Measurements from ENCODE around the gene CBX2.
A peak's percentile ranks its signal among the peaks of the same experiment; 100 is the strongest.

CBX2 gene

DNA sequence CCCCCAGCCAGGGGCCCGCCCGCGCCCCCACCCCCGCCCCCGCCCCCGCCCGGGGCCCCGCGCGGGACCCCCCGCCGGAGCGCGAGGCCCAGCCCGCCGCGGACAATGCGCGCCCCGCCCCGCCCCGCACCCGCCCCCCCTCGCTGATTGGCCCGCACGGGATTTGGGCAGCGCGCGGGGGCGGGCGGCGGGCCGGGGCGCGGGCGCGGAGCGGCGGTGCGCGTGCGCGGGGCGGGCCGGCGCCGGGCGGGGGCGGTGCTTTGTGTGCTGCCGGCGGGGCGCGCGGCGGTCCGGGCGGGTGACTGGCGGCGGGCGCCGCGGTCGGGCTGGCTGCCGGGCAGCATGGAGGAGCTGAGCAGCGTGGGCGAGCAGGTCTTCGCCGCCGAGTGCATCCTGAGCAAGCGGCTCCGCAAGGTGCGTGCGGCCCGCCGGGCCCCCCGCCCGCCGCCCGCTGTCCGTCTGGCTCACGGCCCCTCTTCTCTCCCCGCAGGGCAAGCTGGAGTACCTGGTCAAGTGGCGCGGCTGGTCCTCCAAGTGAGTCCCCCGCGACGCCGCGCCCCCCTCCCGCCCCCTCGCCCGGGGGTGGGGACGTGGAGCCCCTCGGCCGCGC lies at the start of gene CBX2:
Gene CBX2 (plus strand): TSS at position 255 of the 610 bp plus-strand sequence. CDS start 88 bp downstream, at position 343.
- DNase-seq, result peak; percentile 71

DNA sequence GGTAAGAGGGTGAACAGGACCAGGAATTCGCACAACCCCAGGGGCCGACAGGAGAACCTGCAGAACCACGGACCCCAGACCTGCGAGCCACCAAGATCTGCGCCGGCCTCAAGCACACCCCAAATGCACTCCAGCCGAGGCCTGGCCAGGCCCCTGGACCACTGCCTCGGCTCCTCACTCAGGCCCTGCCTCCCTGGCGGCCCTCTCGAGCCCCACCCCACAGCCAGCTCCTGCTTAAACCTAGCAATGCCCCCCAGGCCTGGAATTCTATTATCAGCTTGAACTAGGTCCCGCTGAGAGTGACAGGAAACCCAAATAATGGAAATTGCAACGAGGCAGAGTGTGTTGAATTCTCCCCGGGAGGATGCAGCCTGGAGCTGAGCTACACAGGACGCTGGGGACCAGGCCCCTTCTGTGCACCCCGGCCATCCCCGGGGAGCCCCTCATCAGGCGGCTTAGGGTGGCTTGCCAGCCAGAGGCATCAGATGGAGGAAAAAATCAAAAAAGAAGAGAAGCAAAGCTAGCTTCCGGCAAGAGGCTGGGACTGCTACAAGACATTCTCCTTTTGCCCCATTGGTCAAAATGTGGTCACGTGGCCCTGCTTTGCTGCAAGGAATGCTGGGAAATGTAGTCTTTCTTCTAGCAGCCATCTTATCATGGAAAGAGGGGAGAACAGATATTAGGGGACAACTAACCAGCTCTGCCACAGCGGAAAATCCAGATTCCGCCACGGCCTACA lies 49.6 kb upstream of the CBX2 start:
- DNase-seq, result peak; percentile 74

DNA sequence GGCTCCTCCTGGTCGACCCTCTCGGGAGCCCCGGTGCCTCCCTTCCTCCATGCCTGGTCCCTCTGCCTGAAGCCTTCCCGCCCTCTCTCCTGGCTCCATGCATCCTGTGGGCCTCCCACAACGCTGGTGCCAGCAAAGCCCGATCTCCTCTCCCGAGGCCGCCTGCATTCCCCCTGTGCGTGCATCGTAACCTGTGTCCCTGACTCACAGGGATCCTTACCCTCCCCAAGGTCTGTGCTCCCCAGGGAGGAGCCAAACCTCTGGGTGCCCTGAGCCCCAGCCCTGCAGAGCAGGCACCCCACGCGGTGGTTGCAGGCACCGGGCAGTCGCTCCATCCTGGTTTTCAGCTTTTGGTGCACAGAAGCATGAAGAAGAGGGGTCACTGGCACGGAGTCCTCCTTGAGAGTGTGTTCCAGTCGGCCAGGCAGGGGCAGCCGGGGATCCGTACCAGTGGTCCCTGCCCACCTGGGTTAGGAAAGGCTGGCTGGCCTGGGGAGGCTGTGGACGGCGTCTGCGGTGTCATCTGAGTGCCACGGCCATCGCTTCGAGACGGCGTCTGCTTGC lies 49.0 kb upstream of the CBX2 start:
- no peak for DNase-seq

DNA sequence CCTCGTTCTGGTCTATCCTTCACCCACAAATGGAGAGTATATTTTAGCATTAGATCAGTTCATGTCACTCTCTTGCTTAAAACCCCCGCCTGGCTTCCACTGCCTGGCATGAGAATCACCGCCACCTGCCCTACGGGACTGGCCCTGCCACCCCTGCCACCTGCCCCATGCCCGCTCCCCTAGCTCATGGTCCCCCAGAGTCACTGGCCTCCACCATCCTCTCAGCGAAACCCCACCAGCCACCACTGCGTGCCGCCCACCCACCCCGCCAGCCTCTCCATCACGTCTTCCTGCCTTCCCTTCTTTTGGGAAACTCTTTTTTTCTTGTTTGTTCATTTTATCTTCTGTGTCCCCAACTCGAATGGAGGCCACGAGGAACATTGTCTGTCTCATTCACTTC lies 48.2 kb upstream of the CBX2 start:
- no peak for DNase-seq

DNA sequence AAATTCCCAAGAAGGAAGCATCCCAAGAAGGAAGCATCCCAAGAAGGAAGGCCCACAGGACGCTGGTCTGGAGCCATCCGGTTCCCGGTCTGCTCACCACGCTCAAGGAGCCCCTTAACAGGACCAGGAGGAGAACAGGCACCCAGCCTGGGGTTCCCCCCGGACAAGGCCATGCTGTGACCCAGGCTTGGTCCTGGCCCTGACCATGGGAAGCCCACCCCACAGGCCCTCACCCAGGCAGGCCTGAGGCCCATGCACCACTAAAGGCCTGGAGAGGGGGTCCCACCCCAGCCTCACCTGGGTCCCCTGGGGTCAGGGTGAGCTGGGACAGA lies 47.5 kb upstream of the CBX2 start:
- DNase-seq, result no peak

DNA sequence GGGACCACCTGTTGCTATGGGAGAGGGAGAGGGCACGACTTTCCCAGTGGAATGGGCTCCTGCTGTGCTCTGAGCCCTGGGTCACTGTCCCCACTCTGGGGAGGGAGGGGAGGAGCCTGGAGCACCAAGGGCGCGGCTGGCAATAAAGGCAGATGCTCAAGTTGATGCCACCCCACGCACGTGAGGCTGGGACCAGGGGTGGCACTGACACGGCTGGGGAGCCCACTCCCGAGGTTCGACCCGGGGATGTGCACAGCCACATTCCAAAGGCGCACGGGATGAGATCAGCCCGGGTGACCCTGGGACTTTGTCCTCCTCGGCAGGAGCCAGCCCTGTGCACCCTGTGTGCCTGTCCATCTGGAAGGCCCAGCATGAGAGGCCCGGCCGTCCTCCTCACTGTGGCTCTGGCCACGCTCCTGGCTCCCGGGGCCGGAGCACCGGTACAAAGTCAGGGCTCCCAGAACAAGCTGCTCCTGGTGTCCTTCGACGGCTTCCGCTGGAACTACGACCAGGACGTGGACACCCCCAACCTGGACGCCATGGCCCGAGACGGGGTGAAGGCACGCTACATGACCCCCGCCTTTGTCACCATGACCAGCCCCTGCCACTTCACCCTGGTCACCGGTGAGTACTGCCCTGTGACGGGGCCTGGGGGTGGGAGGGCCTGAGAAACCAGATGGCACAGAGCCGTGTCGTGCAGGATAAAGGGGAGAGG lies 47.0 kb upstream of the CBX2 start, which contains the start of gene ENPP7:
Gene ENPP7 (plus strand): TSS at position 175 of the 715 bp plus-strand sequence. CDS start 197 bp downstream, at position 372.
- no peak for DNase-seq

DNA sequence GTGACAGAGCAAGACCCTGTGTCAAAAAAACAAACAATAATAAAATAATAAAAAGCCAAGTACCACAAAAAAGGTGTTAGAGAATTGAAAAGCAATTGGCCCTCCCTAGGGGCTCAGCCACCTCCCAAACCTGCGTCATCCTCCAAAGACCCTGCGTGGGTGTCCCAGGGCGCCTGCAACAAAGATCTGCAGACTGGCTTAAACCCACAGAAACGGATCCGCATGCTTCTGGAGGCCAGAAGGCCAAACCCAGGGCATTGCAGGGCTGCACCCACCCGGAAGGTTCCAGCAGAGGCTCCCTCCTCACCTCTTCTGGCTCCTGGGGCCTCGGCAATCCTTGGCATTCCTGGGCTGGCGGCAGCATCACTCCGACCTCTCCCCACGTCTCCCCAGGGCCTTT lies 45.7 kb upstream of the CBX2 start:
- DNase-seq, result no peak

DNA sequence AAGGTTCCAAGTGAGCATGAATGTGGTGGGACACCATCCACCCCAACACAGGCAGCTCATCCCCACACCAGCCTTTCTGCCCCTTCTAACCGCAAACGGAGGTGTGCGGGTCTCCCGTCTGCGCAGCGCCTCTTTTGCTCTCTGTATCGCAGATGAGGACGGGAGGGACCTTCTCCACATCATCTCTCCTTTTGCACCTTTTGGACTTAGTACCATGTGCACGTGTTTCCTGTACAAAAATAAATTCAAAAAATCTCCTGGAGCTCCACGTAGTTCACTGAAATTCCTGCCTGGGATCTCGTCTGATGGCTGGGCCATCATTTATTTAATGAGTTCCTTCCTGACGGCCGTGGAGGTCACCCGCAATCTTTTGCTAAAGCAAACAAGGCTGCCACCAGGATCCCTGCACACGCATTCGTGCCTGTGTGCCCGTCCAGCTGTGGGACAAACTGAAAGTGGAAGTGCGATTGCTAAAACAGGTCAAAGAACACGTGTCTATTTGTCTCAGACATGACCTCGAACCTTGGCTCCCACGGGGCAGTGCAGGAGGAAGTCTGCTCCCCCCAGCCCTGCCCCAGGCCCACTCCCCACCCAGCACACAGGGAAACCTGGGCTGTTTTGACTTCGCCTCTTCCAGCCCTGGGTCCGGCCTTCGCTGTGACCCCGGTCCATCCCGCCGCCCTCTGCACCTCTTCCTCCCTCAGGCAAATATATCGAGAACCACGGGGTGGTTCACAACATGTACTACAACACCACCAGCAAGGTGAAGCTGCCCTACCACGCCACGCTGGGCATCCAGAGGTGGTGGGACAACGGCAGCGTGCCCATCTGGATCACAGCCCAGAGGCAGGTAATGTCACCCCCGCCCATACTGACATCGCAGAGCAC lies 44.9 kb upstream of the CBX2 start:
- no peak for DNase-seq

DNA sequence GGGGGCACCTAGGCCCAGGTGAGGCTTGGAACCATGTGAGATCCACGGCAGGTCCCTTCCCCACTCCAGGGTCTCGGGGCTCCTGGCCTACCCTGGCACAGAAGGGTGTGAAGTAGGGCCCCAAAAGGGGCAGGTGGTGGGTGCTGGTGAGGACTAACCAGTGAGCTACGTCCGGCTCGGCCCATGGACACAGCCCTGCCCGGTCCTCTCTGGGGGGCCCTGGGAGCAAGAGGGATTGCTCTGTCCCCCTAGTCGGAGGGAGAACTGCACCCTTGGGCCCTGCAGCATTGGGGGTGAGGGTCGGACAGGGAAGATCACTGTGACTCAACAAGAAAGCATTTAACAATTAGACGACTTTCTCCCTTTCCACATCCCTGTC lies 44.3 kb upstream of the CBX2 start:
- DNase-seq, result no peak

DNA sequence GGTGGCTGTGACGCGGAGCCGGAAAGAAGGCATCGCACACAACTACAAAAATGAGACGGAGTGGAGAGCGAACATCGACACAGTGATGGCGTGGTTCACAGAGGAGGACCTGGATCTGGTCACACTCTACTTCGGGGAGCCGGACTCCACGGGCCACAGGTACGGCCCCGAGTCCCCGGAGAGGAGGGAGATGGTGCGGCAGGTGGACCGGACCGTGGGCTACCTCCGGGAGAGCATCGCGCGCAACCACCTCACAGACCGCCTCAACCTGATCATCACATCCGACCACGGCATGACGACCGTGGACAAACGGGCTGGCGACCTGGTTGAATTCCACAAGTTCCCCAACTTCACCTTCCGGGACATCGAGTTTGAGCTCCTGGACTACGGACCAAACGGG lies 42.9 kb upstream of the CBX2 start:
- DNase-seq, result no peak

DNA sequence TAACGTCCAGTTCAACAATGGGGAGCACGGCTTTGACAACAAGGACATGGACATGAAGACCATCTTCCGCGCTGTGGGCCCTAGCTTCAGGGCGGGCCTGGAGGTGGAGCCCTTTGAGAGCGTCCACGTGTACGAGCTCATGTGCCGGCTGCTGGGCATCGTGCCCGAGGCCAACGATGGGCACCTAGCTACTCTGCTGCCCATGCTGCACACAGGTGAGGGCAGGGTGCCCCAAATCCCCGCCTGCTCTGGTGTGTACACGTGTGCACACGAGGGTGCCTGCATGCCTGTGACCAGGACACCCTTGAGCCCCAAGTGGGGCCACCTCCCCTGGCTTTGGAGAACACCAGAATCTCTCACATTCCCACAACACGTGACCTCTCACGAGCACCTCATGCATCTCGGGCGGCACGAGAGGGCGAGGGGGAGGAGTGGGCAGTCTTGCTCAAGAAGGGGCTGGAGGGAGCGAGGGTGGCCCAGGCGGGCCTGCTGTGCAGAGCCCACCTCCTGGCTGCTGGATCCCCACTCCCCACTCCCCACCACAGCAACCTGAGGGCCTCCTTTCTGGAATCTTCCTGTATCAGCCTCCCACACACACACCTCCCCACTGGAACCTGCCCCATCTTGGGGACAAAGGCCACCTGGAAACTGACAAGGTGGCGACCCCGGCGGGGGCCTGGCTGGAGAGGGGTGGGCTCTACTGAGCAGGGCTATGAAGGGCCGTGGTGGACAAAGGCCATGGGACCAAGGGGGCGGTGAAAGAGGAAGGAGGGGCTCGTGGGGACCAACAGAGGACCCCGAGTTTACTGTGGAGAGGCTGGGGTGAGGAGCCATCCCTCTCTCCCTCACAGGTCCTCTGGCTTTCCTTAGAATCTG lies 40.7 kb upstream of the CBX2 start:
- no peak for DNase-seq

DNA sequence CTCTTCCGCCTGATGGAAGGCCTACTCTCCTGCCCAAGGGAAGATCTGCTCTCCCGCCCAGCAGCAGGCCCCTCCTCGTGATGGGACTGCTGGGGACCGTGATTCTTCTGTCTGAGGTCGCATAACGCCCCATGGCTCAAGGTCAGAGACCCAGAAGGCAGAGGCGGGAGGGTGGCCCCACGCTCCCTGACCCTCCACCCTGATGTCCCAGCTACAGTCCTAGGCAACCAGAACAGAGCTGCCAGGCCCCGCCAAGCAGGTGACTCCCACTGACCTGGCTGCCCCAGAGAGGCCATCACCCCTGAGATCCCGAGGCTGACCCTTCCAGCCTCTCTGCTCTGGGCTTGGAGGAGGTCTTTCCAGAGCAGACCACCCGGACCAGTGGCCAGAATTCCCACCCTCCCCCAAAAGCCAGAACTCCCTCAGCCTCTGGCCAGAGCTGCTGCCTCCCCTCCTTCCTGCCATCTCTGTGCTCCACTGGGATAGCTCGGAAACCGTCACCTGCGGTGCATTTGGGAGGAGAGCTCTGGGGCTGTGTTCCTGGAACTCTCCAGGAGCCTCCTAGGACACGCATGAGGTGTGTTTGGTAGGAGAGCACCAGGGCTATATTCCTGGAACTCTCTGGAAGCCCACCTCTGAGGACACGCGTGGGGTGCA lies 39.9 kb upstream of the CBX2 start:
- DNase-seq, result no peak

DNA sequence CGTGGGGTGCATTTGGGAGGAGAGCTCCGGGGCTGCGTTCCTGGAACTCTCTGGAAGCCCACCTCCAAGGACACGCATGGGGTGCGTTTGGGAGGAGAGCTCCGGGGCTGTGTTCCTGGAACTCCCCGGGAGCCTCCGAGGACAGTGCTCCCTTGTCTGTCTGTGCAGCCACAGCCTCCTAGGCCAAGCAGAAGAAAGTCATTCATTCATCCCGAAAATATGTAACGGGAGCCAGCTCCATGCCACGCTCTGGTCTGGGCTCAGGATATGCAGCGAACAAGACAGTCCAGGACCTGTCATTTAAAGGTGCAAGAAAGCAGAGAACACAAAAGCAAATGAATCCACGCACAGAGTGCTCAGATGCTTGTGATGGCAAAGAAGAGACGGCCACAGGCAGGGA lies 39.3 kb upstream of the CBX2 start:
- DNase-seq, result no peak

DNA sequence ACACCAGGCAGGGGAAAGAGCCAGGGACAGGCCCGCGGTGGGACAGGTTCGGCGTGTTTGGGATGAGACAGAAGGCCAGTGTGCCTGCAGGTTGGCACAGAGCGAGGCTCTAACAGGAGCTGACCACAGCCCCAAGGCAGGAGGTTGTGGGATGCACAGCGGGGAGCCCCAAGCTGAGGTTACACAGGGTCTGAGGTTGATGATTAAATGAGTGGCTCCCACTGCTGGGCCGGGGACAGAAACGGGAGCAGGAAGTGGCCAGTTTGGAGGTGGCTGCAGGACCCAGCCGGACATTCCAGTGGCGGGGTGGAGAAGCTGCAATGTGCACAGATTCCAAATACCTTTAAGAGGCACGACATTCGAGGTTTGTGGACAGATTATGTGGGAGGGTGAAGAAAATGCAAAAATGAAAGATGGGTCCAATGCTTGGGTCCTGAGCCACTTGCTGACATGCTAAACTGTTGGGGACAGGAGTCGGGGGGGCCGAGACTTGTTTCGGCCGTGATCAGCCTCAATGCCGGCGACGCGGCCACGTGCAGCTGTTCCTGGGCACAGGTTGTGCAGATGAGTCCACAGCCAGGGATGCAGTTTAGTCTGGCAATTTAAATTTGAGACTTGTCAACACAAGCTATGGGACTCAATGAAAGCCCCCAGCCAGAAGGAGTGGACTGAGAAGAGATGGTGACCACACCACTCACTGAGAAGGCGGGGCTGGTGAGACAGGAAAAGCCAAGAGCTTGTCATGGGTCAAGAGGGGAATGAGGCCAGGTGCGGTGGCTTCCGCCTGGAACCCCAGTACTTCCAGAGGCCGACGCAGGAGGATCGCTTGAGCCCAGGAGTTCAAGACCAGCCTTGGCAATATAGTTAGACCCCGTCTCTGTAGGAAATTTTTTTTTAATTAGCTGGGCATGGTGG lies 38.5 kb upstream of the CBX2 start:
- DNase-seq, result no peak

DNA sequence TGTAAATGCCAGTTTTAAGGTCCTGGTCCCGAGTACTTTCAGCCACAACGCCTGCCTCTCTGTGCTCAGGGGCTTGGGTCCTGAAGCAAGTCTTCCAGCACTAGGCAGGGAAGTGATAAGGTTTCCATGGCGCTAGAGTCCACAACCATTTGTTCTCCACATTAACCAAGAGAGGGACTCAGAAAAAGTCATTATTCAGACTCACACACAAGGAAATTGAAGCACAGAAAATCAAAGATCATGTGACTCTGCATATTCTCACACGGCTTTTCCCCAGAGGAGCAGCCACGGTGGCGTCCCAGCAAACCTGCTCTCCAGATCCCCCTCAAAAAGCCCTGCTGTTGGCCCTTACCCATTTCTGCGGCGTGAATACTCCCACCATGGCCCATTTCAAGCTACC lies 37.5 kb upstream of the CBX2 start:
- DNase-seq, result no peak

DNA sequence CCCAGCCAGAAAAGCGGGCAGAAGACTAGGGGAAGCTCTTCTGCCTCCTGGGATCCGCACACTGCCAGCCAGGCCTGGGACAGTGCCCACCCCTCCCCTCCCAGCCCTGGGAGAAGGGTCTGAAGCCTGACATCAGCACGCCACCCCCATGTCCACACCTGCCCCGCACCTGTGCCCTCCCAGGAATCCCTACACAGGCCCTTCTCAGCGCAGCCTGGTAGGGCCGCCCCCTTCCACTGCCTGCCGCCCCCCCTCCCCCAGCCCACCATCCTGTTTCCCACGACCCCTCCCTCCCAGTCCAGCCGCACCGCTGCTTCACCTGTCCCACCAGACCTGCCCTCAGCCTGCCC lies 36.6 kb upstream of the CBX2 start:
- no peak for DNase-seq

DNA sequence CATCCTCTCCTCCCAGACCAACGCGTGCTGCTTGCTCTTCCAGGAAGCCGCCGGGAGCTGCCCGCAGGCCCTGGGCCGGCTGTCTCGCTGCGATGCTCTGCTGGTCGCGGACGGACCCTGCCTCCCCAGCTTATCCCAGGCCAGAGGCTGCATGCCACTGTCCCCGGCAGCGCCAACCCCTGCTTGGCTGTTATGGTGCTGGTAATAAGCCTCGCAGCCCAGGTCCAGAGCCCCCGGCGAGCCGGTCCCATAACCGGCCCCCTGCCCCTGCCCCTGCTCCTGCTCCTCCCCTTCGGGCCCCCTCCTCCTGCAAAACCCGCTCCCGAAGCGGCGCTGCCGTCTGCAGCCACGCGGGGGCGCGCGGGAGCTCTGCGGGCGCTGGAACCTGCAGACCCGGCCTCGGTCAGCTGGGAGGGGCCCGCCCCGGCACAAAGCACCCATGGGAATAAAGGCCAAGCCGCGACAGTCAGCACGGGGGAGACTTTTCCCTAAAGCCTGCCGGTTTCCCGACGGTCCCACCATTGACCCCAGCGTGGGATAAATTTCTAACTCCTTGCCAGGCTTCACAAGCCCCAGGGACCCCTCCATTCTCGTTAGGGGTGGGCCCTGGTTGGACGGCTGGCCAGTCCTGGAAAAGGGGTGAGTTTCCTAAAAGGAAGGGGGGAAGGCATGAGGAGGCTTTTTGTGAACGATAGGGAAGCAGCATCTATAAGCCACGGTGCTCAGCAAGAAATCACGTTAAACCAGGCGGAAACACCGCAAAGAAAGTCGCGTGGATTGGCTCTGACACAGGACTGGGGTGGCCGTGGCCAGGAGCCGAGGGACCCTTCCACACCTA lies 36.0 kb upstream of the CBX2 start:
- DNase-seq, result peak; percentile 67

DNA sequence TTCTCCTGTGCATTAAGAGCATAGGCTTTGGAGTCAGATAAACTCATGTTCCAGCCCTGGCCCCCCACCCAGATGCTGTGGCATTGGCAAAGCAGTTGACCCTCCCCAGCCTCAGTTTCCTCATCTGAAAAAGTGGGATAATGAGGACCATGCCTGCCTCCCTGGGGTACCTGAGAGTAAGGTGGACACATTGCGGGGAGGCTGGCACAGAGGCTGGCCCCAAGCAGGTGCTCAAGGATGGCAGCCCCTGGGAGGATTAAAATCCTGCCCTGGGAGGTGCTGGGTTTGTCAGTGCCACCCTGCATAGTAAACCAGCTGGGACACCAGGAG lies 35.4 kb upstream of the CBX2 start:
- no peak for DNase-seq

DNA sequence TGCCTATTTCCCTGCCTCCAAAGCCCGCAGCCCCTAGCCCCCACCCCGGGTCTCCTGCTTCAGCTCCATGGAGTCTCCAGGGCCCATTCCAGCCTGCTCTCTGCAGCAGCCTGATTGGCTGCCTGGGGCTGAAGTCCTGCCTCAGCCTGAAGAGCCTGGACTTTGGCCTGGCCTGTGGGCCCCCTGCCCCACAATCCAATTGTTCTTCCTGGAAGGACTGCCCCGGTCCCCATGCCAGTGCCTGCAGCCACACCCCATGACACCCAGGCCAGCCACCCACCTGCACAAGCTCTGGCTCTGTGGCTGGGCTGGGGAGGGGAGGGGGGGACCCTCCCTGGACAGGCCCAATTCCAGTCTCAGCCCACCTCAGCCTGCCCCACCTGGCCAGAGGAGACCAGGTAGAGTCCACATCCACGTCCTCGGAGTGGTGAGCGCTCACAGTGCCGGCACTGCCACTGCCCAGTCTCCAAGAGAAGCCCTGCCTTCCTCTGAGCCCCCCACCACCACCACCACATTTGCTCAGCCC lies 34.9 kb upstream of the CBX2 start:
- no peak for DNase-seq

All from activated CD4-positive, alpha-beta T cell treated with anti-CD3 and anti-CD28 coated beads for 1 hour (primary cell).